GM10266 (cell line): ENCODE results near the gene OSBPL9.
"Not testable (repeated sequence)": the region's sequence is repeated elsewhere in the genome, so short reads cannot be mapped to it uniquely, and the experiment has no call there.

Experiments used
- DNase-seq: peaks from one replicate; pipeline ENCODE4 v3.0.0; 2012; ENCODE audit errors: extremely low spot score
- TF ChIP-seq, protein P1 (sequence below): IDR thresholded peaks from 2 replicates; pipeline ENCODE4 v1.5.1; 2012; ENCODE audit warnings: mild to moderate bottlenecking, low read depth; ENCODE audit not compliant: control insufficient read depth, insufficient read depth; ENCODE audit errors: missing control alignments

OSBPL9 gene

DNA sequence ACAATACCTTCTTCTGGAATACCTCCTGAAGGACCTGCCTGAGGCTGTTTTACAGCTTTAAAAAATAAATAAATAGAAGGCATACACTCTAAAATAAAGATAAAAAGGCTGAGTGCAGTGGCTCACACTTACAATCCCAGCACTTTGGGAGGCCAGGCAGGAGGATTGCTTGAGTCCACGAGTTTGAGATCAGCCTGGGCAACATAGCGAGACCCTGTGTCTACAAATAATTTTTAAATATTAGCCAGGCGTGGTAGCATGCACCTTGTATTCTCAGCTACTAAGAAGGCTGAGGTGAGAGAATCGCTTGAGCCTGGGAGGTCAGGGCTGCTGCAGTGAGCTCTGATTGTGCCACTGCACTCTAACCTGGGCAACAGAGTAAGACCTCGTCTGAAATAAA, 75.0 kb downstream of the OSBPL9 start:
- TF ChIP-seq, protein P1, sequence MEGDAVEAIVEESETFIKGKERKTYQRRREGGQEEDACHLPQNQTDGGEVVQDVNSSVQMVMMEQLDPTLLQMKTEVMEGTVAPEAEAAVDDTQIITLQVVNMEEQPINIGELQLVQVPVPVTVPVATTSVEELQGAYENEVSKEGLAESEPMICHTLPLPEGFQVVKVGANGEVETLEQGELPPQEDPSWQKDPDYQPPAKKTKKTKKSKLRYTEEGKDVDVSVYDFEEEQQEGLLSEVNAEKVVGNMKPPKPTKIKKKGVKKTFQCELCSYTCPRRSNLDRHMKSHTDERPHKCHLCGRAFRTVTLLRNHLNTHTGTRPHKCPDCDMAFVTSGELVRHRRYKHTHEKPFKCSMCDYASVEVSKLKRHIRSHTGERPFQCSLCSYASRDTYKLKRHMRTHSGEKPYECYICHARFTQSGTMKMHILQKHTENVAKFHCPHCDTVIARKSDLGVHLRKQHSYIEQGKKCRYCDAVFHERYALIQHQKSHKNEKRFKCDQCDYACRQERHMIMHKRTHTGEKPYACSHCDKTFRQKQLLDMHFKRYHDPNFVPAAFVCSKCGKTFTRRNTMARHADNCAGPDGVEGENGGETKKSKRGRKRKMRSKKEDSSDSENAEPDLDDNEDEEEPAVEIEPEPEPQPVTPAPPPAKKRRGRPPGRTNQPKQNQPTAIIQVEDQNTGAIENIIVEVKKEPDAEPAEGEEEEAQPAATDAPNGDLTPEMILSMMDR = no peak
- no peak for DNase-seq

DNA sequence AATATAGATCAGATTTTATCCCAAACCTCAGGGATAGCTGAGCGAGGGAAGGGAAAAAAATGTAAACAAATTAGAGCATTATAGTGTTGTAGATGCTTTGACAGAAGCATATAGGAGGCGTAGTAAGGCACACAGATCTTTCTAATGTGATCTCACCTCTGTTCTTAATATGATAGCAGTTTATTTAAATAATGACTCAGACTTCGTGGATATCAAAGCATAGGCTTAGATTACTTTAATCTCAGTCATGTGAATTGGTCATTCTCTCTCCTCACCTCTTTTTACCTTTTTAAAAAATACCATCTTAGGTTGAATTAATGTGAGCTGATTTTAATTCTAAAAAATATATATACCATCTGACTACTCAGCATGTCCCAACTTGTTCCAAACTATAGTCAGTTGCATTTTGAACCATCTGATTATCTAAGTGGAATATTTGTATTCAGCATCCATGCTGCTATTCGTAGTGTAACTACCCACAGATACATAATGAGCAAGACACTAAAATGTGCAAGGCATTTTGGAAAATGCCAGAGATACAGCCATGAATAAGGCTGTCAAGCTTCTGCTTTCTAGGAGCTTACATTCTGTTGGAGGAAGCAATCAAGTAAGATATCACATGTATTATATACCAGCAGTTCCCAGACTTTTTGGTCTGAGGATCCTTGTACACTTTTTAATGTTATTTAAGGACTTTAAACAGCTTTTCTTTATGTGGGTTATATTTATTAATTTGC, 76.7 kb downstream of the OSBPL9 start:
- DNase-seq = no peak
- TF ChIP-seq, protein P1 = no peak

DNA sequence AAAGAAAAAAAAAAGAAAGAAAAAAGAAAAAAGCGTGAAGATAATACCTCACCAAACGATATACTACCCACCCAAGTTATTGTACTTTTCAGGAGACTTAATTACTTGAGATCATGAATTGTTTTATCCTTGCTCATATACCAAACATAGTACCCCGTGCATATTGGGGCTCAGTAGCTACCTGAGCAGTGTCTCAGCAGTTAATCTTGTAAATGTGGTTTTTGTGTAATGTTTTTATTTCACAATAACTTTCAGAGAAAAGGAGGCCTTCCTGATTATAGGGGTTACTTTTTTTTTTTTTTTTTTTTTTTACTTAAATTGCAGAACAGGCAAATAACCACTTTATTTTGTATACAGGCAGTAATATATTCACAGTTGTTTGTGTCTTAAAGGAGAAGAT, 80.3 kb downstream of the OSBPL9 start:
- no peak for DNase-seq

DNA sequence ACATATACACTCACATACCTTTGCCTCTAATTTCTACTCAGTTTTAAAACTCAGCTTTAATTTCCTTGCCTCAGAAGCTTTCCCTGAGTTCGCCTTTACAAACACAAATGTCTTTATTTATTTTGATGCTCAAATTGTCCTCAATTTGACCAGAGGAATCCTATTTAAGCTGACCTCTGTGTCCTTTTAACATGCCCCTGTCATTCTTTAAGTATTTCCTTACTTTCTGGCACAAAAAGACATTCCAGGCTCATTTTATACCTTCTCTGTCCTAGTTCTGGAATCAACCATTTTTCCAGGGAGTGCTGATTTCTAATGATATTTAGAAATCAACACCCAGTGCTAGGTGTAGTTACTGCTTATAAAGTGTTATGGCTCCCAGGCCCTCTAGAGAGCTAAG, 82.5 kb downstream of the OSBPL9 start:
- TF ChIP-seq, protein P1 = no peak
- DNase-seq = no peak

More for the DNA sequence above, 80.3 kb downstream of the OSBPL9 start:
- TF ChIP-seq, protein P1 = no peak

DNA sequence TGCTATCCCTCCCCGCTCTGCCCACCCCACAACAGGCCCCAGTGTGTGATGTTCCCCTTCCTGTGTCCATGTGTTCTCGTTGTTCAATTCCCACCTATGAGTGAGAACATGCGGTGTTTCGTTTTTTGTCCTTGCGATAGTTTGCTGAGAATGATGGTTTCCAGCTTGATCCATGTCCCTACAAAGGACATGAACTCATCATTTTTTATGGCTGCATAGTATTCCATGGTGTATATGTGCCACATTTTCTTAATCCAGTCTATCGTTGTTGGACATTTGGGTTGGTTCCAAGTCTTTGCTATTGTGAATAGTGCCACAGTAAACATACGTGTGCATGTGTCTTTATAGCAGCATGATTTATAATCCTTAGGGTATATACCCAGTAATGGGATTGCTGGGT, 84.9 kb downstream of the OSBPL9 start:
- DNase-seq = not testable (repeated sequence)

DNA sequence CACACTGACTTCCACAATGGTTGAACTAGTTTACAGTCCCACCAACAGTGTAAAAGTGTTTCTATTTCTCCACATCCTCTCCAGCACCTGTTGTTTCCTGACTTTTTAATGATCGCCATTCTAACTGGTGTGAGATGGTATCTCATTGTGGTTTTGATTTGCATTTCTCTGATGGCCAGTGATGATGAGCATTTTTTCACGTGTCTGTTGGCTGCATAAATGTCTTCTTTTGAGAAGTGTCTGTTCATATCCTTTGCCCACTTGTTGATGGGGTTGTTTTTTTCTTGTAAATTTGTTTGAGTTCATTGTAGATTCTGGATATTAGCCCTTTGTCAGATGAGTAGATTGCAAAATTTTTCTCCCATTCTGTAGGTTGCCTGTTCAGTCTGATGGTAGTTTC, 85.3 kb downstream of the OSBPL9 start:
- not testable (repeated sequence) for DNase-seq

DNA sequence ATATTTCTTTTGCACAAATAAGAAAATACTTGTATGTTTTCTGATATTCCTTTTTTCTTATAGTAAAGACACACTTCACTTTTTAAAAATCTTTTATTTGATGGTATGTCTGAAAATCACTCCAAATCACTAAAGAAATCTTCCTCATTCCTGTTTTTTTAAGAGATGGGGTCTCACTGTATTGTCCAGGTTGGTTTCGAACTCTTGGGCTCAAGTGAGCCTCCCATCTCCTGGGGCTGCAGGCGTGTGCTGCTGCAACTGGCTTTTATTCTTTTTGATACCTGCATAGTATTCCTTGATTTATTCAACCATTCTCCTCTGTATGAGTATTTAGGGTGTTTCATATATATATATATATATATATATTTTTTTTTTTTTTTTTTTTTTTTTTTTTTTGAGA, 88.1 kb downstream of the OSBPL9 start:
- DNase-seq = no peak
- TF ChIP-seq, protein P1 = no peak

DNA sequence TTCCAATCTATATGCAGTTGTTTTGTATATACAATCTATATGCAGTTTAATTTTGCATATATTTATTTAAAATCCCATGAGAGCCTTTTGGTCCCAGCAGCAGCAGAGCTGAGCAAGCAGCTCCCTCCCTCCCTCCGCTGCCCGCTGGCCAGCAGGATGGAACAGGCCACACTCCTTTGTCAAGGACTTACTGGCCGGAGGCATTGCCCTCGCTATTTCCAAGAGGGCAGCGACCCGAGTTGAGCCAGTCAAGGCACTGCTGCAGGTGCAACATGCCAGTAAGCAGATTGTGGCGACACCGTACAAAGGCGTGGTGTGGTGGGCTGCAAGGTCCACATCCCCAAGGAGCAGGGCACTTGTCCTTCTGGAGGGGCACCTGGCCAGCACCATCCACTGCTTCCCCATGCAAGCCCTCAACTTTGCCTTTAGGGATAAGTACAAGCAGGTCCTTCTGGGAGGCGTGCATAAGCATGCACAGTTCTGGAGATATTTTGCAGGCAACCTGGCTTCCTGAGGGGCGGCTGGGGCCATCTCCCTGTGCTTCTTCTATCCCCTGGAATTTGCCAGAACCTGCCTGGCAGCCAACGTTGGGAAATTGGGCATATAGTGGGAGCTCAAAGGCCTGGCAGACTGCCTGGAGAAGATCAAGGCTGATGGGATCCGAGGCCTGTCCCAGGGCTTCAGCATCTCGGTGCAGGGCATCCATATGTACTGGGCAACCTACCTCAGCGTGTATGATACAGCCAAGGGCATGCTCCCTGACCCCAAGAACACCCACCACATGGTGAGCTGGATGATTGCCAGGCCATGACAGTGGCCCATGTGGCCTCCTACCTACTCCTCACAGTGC, 92.2 kb downstream of the OSBPL9 start:
- DNase-seq = no peak
- TF ChIP-seq, protein P1 = no peak
